Fibroblast of peridontal ligament (primary cell): Measurements from ENCODE around the gene FBXL12.
"Not testable (repeated sequence)": the region's sequence is repeated elsewhere in the genome, so short reads cannot be mapped to it uniquely, and the experiment has no call there.

ENCODE experiments used
- DNase-seq: peaks from one replicate; pipeline ENCODE4 v3.0.0-alpha.2; 2010; ENCODE audit errors: extremely low read depth

Gene FBXL12

DNA sequence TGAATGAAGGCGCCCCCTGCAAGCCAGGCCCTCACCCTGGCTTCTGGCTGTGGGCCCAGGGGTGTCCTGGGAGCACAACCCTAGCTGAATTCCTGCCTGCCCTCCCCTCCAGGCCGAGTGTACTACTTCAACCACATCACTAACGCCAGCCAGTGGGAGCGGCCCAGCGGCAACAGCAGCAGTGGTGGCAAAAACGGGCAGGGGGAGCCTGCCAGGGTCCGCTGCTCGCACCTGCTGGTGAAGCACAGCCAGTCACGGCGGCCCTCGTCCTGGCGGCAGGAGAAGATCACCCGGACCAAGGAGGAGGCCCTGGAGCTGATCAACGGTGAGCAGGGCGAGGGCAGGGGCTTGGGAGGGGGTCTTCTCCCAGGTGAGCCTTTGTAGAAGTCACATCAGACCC, 19.4 kb upstream of the FBXL12 start:
- DNase-seq, result no peak

GRCh38 chr19:9836021-9836420, 17.1 kb upstream of the FBXL12 start:
- DNase-seq, result peak; percentile 53

DNA sequence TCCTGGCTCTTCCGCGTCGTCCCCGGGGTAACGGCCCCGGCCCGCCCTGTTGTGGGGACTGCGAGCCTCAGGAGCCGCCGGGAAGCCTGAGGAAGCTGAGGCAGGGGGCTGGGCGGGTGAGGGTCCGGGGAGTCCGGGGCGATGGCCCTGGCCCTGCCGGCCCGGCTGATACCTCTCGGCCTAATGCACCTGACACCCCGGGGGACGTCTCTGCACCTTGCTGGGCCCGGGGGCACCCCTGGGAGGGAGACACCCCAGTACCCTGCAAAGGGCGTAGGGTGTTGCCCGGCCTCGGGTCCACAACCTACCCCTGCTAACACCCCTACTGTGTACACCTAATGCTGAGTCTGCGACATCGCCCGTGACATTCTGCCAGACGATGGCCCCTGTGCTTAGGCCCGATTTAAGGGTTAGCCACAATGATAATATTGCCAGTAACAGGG, 16.6 kb upstream of the FBXL12 start:
- DNase-seq, result no peak

GRCh38 chr19:9834726-9835506, 16.0 kb upstream of the FBXL12 start, which contains the start of gene PIN1:
Gene PIN1 (plus strand): TSS chr19:9835318. CDS start chr19:9835345, 27 bp downstream.
- peak; percentile 96 for DNase-seq

- no peak for DNase-seq
Observed at GRCh38 chr19:9834307-9834725, 15.4 kb upstream of the FBXL12 start.

GRCh38 chr19:9828551-9829063, 9.7 kb upstream of the FBXL12 start:
- no peak for DNase-seq

DNA sequence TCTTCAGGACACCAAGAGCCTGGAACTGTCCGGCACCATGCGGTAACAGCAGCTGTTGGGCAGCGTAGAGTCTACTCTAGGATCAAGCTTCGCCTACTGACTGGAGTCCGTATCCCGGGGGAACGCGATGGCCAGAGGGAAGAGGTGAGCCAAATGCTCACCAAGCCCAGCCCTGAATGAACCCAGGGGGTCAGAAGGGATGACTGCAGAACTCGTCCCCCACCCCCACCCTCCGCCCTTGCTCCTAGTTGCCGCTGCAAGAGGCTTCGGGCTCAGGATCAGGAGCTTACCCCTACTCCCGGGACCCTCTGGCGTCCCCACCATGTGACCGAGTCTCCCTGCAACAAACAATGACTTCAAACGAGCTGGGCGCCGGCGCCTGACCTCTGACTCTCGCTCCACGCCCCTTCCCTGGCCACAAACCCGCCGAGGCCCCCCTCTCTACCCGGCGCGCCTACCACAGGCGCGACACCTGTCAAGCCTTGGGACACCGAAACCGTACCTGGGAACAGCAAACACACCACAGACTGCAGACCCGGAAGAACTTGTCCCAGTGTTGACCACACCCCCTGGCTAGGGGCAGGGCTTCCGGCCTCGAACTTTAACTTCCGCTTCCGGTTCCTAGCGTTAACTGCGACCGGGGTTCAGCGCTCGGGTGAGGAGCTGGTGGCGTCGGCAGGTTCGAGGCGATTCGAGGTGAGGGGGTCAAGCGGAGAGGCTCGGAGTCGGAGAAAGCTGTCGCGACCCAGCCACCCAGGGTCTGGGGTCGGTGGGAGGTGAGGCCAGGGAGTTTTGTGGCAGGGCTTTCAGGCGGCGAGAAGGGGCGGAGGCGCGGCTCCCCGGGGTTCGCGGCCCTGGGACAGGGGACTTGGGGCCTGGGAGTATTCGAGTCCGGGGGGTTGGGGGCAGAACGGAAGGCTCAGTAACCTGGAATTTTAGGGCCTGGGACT, 8.7 kb upstream of the FBXL12 start, which contains the start of gene UBL5:
Gene UBL5 (plus strand): TSS at position 630 of the 950 bp plus-strand sequence. CDS start 420 bp downstream, outside the sequence.
- DNase-seq, result peak; percentile 77

- DNase-seq, result no peak
Observed at GRCh38 chr19:9823816-9824215, 4.9 kb upstream of the FBXL12 start.

- not testable (repeated sequence) for DNase-seq
Observed at GRCh38 chr19:9820034-9820433, 1.2 kb upstream of the FBXL12 start.

DNA sequence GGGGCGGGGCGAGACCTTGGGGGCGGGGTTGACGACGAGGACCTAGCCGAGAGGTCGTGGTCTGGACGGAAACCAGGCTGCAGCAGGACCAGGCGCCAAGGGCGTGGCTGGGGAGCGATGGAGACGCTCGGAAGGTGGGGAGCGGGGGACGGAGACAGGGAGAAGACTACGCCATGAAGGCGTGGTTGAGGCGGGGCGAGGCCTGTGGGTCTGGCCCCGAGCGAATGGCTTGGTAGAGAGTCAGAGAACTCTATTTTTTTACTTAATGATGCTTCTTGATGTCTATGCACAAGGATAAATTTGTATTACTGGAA, 674 bp upstream of the FBXL12 start:
- DNase-seq, result no peak

DNA sequence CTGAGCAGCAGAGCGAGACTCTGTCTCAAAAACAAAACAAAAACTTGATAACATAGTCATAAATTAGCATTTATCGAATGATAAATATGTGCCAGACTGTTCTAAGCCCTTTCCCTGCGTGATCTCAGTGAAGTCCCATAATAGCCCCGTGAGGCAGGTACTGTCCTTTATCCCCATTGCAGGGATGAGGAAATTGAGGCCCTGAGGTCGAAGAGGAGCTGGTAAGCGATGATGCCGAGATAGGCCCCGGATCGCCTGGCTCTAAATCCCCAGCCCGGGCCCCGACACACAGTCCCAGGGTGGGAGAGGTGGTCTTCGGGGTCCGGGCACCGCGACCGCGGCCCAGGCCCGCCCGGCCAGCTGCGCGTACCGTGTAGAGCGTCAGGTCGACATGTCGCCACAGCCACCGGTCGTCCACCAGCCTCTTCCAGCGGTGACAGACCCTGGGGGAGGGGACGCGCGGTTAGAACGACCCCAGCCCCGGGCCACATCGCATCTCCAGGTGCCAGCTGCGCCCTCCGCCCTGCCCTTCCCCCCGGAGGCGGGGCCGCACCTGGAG, 625 bp downstream of the FBXL12 start:
- DNase-seq, result no peak

GRCh38 chr19:9811139-9811538, 7.7 kb downstream of the FBXL12 start:
- no peak for DNase-seq

DNA sequence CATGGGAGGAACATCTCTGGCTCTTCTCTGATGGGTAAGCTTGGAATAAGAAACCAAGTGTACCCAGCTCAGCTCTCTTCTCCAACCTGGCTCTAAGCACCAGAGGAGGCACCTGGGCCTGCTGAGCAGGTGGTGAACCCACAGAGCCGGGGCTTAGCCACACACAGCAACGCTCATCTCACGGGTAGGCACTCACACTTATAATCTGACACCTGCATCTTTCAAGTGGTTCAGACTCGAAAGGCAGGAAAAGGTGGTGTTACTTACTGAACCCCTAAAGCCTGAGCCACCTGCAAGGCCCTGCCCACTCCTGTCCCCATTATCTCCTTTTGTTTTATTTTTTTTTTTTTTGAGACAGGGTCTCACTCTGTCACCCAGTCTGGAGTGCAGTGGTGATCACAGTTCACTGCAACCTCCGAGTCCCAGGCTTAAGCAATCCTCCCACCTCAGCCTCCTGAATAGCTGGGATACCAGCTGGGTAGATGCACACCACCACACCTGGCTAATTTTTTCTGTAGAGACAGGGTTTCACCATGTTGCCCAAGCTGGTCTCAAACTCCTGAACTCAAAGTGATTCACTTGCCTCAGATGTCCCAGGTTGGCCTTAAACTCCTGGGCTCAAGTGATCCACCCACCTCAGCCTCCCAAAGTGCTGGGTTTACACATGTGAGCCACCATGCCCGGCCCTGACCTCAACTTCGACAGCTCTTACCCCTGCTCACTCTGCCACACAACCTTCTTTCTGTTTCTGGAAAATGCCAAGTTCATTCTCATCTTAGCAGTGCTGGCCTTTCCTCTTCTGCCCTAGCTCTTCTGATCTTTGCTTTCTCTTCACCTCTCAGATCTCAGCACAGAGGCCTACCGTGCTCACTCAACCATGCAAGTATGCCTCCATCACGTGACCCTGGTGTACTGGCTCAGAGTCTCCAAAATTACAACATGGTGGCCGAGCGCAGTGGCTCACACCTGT, 9.7 kb downstream of the FBXL12 start:
- no peak for DNase-seq

- no peak for DNase-seq
Observed at GRCh38 chr19:9806803-9807202, 12.1 kb downstream of the FBXL12 start.

DNA sequence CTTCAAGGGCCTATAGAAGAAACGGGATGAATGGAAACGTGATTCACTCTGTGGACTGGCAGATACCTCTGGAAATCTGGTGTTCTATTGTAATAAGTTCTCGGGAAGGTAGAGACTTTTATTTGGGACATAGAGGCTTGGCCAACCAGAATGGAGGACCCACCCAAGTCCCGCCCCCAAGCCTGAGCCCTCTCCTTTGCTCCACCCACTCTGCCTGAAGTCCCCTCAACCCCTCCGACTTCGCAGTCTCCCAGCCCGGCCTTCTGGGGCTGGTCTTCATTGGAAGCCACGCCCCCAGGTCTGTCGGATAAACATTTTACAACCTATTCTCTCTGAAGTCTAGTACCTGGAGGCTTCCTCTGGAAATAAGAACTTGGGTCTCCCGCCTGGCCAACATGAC, 16.9 kb downstream of the FBXL12 start:
- DNase-seq, result no peak

DNA sequence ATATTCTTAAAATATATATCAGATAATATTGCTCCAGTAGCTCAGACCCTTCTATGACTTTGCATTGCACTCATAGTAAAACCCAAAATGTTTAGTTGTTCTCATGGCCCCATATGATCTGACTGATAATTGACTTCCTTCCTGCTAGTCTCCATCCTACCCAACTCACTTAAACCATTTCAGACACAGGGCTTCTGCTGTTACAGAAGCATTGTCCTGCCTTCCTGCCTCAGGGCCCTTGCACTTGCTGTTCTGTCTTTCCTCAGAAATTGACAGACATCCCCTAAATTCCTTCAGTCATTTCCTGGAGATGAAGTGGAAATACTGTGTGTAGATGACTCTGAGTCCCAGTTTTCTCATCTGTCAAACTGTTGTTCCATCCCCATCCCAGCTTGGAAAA, 19.7 kb downstream of the FBXL12 start:
- DNase-seq, result no peak

DNA sequence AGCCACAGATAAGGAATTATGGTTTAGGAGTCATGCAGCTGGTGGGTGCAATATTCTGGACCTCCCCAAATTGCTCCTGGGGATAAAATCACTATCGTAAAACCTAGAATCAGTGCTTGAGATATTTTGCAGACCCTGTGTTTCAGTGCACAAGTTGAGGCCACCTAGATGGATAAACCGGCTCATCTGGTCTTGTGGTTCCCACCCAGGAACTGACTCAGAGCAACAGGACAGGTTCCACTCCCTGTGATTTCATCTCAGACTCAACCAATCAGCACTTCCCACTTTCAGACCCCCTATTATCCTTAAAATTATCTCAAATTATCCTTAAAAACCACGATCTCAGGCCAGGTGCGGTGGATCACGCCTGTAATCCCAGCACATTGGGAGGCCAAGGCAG, 21.0 kb downstream of the FBXL12 start:
- DNase-seq, result no peak

DNA sequence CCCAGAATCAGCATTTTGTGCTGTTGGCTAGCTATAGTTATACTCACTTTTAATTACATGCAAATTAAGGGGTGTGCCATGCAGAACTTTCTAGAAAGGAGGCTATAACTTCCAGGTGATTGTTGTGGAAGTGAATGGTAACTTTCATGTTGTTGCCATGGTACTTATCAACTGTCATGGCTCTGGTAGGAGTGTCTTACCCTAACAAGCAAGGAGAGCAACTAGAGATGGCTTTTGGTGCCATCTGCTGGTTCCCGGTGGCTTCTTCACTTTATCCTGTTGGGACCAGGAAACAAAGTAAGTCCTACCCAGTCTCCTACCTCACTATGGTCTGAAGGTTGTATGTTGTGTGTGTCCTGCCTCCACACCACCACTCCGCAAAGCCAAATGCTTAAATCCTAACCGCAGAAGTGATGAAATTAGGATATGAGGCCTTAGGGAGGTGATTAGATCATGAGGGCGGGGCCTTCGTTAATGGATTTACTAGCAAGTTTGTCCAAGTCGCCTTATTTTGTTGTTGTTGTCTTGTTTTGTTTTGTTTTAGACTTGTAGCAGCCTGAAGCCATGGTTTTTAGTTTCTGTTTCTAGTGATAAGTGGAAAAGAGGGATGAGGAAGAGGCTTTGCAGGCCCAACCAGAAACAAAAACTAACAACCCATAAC, 22.6 kb downstream of the FBXL12 start:
- DNase-seq, result peak; percentile 94

DNA sequence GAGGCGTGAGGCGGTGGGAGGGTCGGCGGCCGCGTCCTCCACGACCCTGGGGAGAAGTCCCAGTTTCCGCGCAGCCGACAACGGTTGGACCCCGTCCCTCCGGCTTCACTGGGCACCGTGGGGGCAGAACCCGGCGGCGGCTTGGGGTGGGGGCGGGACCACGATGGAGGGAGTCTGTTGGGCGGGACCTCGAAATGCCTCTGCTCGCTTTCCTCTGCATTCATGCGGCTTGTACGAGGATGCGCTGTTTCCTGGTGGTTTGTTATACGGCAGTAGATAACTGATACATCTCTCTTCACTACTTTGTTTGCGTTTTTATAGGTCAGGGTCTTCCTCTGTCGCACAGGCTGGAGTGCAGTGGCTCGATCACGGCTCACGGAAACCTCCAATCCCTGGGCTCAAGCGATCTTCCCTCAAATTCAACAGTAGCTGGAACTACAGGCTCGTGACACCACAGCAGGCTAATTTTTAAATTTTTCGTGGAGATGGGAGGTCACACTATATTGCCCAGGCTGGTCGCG, 25.7 kb downstream of the FBXL12 start:
- peak; percentile 30 for DNase-seq
